Esophagus squamous epithelium (tissue), 5 donors: ENCODE measurements around the gene SLC25A2. TPM values are rescaled to one million over a fixed set of nuclear protein-coding genes. Genes with fewer than 3 reads are reported as not detected.

Source experiments
- DNase-seq: peaks from one replicate; lab custom pipeline; 2025; lab: John Stamatoyannopoulos, UW
- H3K27ac ChIP-seq, 4 donors: fragments of 200-600 bp; sonication (generic); one replicate each; pipeline ENCODE4 v1.5.1; 2016 to 2019; ENCODE audit warnings: mild to moderate bottlenecking in 1 of 4
- H3K27me3 ChIP-seq, 4 donors: fragments of 200-600 bp; sonication (generic); 1 replicate in 3 of 4; 2 replicates in 1 of 4; pipeline versions ENCODE4 v1.5.1 to v1.6.0; 2017 to 2021; ENCODE audit warnings: antibody characterized with exemption in 1 of 4
- H3K36me3 ChIP-seq, 3 donors: fragments of 200-600 bp; sonication (generic); one replicate each; pipeline ENCODE4 v1.5.1; 2016 to 2019
- H3K4me1 ChIP-seq, 3 donors: fragments of 200-600 bp; sonication (generic); one replicate each; pipeline ENCODE4 v1.5.1; 2017 to 2019
- H3K4me3 ChIP-seq, 4 donors: fragments of 200-600 bp; sonication (generic); 1 replicate in 3 of 4; 2 replicates in 1 of 4; pipeline ENCODE4 v1.5.1; 2016 to 2019; ENCODE audit warnings: mild to moderate bottlenecking in 2 of 4, moderate library complexity in 1 of 4
- H3K9me3 ChIP-seq, 3 donors: fragments of 200-600 bp; sonication (generic); one replicate each; pipeline ENCODE4 v1.5.1; 2016 to 2019
- POLR2A ChIP-seq, 4 donors: fragments of 450-650 bp; IDR thresholded peaks; one replicate each; pipeline ENCODE4 v1.6.1; 2017; ENCODE audit warnings: antibody characterized with exemption in 4 of 4, mild to moderate bottlenecking in 4 of 4, moderate library complexity in 3 of 4
- WGBS, 2 donors: methylation state at CpG; one replicate each; pipeline ENCODE4 v1.1.5; 2018; 5-methylcytosine and 5-hydroxymethylcytosine counted together
- intact Hi-C: fragments of 100-400 bp; cut with DNase I; formaldehyde crosslinking; loops from one replicate; pipeline ENCODE4 v1.15.0; 2022
- total RNA-seq, 4 donors: library from RNA; depleted of rRNA; stranded (reverse); fragments of >200 nt; gene quantifications; one replicate each; pipeline ENCODE4 v1.1.0, GENCODE V29; 2016
- TF ChIP-seq, protein P1 (sequence below), 6 experiments: fragments of 450-650 bp in 4 of 6; fragments of 200-600 bp in 2 of 6; sonication (generic) in 2 of 6; IDR thresholded peaks; one replicate each; pipeline ENCODE4 v1.5.1; 2016 to 2019; ENCODE audit warnings: antibody characterized with exemption in 6 of 6, mild to moderate bottlenecking in 4 of 6, moderate library complexity in 4 of 6
- donor health status: DM: yes; HTN: yes; CAD: no.

The SLC25A2 gene
- total RNA-seq, 4 donors from 2014 or later = 0.29 to 2.2 (median 0.87) TPM

DNA sequence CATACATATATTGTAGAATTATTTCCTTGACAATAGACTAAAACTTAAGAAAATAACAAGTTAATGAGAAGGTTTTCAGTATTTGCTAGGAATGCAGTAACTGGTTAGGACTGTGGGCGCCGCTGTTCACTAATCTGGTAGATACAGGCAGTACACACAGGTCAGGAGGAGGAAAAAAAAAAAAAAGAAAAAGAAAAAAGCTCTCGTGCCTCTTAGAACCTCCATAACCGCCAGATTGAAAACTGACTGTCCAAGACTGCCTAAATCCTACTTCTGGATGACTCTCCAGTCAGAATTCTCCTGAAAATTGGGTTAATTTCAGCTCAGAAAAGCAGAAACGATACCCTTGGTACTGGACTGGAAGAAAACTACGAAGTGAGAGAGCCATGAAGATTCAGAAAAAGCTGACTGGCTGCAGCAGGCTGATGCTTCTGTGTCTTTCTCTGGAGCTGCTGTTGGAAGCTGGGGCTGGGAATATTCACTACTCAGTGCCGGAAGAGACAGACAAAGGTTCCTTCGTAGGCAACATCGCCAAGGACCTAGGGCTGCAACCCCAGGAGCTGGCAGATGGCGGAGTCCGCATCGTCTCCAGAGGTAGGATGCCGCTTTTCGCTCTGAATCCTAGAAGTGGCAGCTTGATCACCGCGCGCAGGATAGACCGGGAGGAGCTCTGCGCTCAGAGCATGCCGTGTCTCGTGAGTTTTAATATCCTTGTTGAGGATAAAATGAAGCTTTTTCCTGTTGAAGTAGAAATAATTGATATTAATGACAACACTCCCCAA lies 26.6 kb upstream of the SLC25A2 start, which contains the start of gene PCDHGA1:
TSS of gene PCDHGA1 (plus strand) at position 216 of the 782 bp plus-strand sequence.
- no peak for TF ChIP-seq POLR2A (IDR thresholded peaks at IDR 0.05)
- TF ChIP-seq, protein P1, sequence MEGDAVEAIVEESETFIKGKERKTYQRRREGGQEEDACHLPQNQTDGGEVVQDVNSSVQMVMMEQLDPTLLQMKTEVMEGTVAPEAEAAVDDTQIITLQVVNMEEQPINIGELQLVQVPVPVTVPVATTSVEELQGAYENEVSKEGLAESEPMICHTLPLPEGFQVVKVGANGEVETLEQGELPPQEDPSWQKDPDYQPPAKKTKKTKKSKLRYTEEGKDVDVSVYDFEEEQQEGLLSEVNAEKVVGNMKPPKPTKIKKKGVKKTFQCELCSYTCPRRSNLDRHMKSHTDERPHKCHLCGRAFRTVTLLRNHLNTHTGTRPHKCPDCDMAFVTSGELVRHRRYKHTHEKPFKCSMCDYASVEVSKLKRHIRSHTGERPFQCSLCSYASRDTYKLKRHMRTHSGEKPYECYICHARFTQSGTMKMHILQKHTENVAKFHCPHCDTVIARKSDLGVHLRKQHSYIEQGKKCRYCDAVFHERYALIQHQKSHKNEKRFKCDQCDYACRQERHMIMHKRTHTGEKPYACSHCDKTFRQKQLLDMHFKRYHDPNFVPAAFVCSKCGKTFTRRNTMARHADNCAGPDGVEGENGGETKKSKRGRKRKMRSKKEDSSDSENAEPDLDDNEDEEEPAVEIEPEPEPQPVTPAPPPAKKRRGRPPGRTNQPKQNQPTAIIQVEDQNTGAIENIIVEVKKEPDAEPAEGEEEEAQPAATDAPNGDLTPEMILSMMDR (IDR thresholded peaks at IDR 0.05) = peak in 1 of 6 experiments; percentile 30
- Histone ChIP-seq H3K27ac (no peak within 1 kb of the TSS), H3K4me1 (no peaks in the 10 kb centered on the region), H3K27me3 (peaks cover 0 to 81% (median 0%) of the 10 kb centered on the region in 4 donors), H3K4me3 (peak within 1 kb of the TSS in 1 of 4 donors; percentile 30), H3K36me3 (no peaks in the 10 kb centered on the region), H3K9me3 (peaks cover 0 to 84% (median 38%) of the 10 kb centered on the region in 3 donors)
- 24 to 33% methylated on average over 20 to 21 of the region's 21 CpGs for WGBS, 2 donors
- DNase-seq = no peak
- intact Hi-C loops = no loop called here

DNA sequence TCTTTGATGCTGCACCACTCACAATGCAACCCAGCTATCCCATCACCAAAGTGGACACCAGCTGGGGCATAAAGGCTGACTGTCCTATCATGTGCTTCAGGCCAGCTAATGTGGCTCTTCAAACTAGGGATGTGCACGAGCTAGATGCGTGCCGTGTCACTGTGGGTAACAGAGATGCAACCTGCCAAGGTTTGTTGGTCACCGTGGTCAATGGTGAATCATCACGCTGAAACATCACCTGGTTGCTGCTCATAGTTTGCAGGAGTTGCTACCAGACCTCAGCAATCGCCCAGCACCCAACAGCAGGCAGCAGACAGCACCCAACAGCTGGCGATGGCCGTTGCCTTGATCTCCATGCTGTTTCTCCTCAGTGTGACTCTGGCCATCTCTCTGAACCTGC lies 24.4 kb upstream of the SLC25A2 start:
- intact Hi-C loops = no loop called here
- H3K27ac ChIP-seq = no peak overlapping the region
- TF ChIP-seq, protein P1 (IDR thresholded peaks at IDR 0.05) = no peak
- no peak for TF ChIP-seq POLR2A (IDR thresholded peaks at IDR 0.05)
- no peak overlapping the region for H3K4me3 ChIP-seq
- peaks cover 0 to 62% (median 0%) of the 10 kb centered on the region in 4 donors for H3K27me3 ChIP-seq
- 60 to 82% methylated on average over 1 to 6 of the region's 8 CpGs for WGBS, 2 donors
- H3K36me3 ChIP-seq = no peaks in the 10 kb centered on the region
- no peaks in the 10 kb centered on the region for H3K4me1 ChIP-seq
- H3K9me3 ChIP-seq = peaks cover 0 to 77% (median 24%) of the 10 kb centered on the region in 3 donors
- no peak for DNase-seq

- intact Hi-C loops = no loop called here
- Histone ChIP-seq H3K4me3 (peak overlapping the region; percentile 2 to 58 (median 29)), H3K36me3 (no peaks in the 10 kb centered on the region), H3K27ac (peak overlapping the region in 2 of 4 donors; percentile 51), H3K9me3 (peaks cover 0 to 75% (median 14%) of the 10 kb centered on the region in 3 donors), H3K4me1 (peaks cover 0 to 2% (median 0%) of the 10 kb centered on the region in 3 donors), H3K27me3 (peaks cover 0 to 43% (median 0%) of the 10 kb centered on the region in 4 donors)
- no peak for DNase-seq
- WGBS, 2 donors = 18 to 30% methylated on average over 26 to 27 of the region's 27 CpGs
- TF ChIP-seq POLR2A (IDR thresholded peaks at IDR 0.05) = peak in 1 of 4 donors; percentile 20
- TF ChIP-seq, protein P1 (IDR thresholded peaks at IDR 0.05) = peak in 2 of 6 experiments; percentile 23 to 39
These were observed 22.4 kb upstream of the SLC25A2 start for GRCh38 chr5:141326088-141326854.

- Histone ChIP-seq H3K27me3 (peaks cover 0 to 5% (median 0%) of the 10 kb centered on the region in 4 donors), H3K36me3 (peaks cover 5 to 26% (median 10%) of the 10 kb centered on the region in 3 donors), H3K4me1 (peaks cover 0 to 13% (median 4%) of the 10 kb centered on the region in 3 donors), H3K4me3 (no peak overlapping the region), H3K27ac (no peak overlapping the region), H3K9me3 (peaks cover 19 to 80% (median 36%) of the 10 kb centered on the region in 3 donors)
- TF ChIP-seq POLR2A (IDR thresholded peaks at IDR 0.05) = no peak
- TF ChIP-seq, protein P1 (IDR thresholded peaks at IDR 0.05) = no peak
- WGBS, 2 donors = 81 to 87% methylated on average over 3 of the region's 3 CpGs
- intact Hi-C loops = no loop called here
- no peak for DNase-seq
These were observed 18.4 kb upstream of the SLC25A2 start for GRCh38 chr5:141322261-141322660.
